ENCODE measurements around the gene CELF1.

GRCh38 chr11:47570651-47571356 is 17.9 kb upstream of the CELF1 start:
- TF ChIP-seq CTCF (IDR thresholded peaks at IDR 0.05) (no peak), POLR2AphosphoS5 (IDR thresholded peaks at IDR 0.05) (no peak), POLR2A (IDR thresholded peaks at IDR 0.05) (no peak), EP300 (IDR thresholded peaks at IDR 0.05) (no peak)

All from gastroesophageal sphincter (tissue), 3 donors.